Measurements from ENCODE around the gene CBFB.

The CBFB gene

GRCh38 chr16:67144943-67145342 is 116.0 kb downstream of the CBFB start:
- DNase-seq = no peak

- no peak for DNase-seq
These were observed 116.8 kb downstream of the CBFB start for GRCh38 chr16:67145746-67146145.

GRCh38 chr16:67146523-67147357 is 117.8 kb downstream of the CBFB start:
- DNase-seq = no peak

DNA sequence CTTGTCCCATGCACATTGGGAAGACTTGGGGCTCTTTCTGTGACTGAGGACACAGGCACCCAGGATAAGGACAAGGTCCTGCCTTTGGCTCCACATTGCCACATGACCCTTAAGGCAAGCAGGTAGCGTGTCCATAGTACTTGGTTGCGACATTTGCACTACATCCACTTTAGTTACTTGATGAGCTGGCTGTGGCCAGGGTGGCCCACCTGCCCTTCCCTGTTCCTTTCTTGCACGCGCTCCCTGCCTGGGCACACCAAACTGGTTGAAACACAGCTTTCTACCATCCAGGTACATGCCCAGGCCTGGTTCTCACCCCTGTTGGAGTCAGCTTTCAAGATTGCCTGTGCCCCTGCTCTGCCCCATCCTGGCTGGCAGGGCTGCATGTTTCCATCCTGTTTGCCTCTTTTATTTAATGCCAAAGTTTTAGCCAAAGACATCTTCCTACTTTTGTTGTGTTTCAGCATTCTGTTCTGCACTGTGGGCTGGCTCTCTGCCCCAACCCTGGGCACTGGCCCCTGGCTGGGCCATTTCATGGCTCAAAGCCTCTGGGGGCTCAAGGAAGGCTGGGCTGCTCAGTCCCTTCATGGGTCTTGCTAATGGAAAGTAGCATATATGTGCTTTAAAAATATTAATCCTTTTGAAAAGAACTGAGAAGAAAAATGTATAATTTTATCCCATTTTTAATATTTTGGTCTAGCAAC is 118.6 kb downstream of the CBFB start:
- DNase-seq = no peak

- DNase-seq = no peak
These were observed 119.3 kb downstream of the CBFB start for GRCh38 chr16:67148221-67148620.

DNA sequence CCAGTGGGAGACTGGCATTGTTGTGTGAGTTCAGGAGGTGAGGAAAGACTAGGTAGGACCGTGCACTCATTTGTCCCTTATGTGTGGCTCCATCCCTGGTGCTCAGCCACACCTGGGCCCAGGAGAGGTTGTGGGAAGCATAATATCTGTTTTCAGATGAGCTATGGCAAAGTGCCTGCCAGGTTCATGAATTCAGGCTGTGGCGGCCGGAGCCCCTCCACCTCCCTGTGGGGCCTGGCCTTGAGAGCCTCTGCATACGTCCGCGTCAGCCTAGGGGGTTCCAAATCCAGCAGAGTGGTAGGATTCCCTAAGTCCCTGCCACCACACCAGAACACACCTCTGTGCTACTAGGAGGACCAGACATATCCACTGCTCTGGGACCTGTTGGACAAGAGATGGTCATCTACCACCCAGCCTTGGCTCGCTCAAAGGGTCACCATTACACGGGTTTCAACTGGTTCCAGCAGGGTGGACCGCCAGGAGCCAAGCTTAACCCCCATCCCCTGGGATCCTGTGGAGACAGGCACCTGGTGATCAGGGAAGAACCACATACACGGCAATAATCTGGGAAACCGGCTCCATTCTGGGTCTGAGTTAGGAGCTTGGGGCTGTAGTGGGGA is 119.8 kb downstream of the CBFB start:
- no peak for DNase-seq

DNA sequence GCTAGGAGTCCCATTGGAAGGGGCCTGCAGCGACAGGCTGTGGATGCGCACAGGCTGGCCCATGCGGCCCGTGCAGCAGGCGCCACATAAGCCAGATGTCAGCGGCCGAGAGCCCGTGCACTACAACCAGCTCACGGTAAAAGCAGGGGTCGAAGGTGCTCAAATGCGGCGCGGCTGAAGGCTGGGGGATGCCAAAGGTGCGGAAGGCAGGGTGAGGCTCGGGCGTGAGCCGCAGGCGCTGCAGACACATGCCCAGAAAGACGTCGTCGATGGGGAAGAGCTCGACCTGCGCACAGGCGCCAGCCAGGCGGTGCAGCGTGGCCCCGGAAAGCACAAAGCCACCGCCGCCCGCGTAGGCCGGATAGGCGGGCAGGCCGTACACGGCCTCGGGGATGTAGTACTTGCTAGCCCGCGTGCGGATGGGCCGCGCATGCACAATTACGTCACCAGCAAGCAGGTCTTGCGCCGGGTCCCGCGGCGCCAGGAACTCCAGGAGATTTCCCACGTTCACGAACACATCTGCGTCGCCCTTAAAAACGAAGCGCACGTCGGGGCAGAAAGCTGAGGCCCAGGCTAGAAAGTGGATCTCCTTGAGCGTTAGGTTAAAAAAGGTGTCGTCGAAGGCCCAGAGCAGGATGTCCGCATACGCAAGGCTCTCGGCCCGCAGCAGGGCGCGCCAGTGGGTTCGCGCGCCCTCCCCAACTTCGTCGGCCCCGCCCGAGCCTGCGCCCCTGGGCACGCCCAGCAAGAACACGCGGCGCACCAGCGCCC is 120.5 kb downstream of the CBFB start:
- DNase-seq = no peak

GRCh38 chr16:67150047-67150832 is 121.3 kb downstream of the CBFB start:
- DNase-seq = no peak

All from activated CD4-positive, alpha-beta T cell treated with anti-CD3 and anti-CD28 coated beads for 1 hour (primary cell).